ENCODE data around the gene FAM170B. TPM values are rescaled to one million over a fixed set of nuclear protein-coding genes. Genes with fewer than 3 reads are reported as not detected.

FAM170B gene
- total RNA-seq, 6 experiments from 2014 or later = not detected

DNA sequence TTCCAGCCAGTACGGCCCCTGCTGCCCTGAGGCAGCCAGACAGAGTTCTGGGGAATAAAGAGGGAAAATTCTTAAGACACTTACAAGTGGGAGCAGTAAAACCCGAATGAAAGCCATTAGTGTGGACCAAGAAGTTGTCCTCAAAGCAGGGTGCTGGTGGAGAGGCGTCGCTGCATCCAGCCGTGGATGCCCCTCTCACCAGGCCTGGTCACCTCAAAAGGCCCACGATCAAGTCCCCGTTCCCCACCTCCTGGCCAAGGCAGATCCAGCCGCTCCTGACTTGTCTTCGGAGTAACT, 19.2 kb downstream of the FAM170B start:
- H3K27me3 ChIP-seq = no peaks in the 10 kb centered on the region
- peak overlapping the region; percentile 37 to 74 (median 55) for H3K4me3 ChIP-seq
- H3K9me3 ChIP-seq = no peaks in the 10 kb centered on the region
- peak overlapping the region in 2 of 3 donors; percentile 56 to 59 for H3K27ac ChIP-seq
- WGBS (ENCODE audit: insufficient coverage, low coverage, low lambda C conversion rate, missing lambda C conversion rate) = 51% methylated on average over 9 of the region's 9 CpGs
- no peaks in the 10 kb centered on the region for H3K36me3 ChIP-seq
- TF ChIP-seq, protein P1, sequence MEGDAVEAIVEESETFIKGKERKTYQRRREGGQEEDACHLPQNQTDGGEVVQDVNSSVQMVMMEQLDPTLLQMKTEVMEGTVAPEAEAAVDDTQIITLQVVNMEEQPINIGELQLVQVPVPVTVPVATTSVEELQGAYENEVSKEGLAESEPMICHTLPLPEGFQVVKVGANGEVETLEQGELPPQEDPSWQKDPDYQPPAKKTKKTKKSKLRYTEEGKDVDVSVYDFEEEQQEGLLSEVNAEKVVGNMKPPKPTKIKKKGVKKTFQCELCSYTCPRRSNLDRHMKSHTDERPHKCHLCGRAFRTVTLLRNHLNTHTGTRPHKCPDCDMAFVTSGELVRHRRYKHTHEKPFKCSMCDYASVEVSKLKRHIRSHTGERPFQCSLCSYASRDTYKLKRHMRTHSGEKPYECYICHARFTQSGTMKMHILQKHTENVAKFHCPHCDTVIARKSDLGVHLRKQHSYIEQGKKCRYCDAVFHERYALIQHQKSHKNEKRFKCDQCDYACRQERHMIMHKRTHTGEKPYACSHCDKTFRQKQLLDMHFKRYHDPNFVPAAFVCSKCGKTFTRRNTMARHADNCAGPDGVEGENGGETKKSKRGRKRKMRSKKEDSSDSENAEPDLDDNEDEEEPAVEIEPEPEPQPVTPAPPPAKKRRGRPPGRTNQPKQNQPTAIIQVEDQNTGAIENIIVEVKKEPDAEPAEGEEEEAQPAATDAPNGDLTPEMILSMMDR (IDR thresholded peaks at IDR 0.05) = no peak
- no peak for TF ChIP-seq POLR2A (IDR thresholded peaks at IDR 0.05)
- H3K4me1 ChIP-seq = peaks cover 0 to 24% (median 0%) of the 10 kb centered on the region in 4 donors
- ATAC-seq = no peak
- intact Hi-C loops (cut with DNase I) = no loop called here
- DNase-seq = no peak

DNA sequence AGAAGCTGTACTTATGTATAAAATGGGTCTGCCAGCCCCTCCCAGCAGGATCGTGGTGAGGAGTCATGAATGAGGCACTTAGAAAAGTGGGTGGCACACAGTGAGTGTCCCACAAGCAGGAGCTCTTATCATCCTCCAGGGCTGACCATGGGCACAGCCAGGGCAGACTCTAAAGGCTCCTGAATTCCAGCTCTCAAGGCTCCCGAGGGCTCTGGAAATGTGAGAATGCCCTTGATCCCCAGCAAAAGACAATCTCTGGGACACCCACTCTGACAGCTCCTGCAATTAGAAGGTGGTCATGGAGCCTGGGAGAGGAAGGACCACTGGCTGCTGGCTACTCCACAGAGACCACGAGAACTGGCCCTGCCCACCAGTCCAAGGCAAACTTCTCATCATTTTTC, 20.1 kb downstream of the FAM170B start:
- H3K36me3 ChIP-seq = no peaks in the 10 kb centered on the region
- 75% methylated on average over 1 of the region's 3 CpGs for WGBS (ENCODE audit: insufficient coverage, low coverage, low lambda C conversion rate, missing lambda C conversion rate)
- peaks cover 0 to 24% (median 0%) of the 10 kb centered on the region in 4 donors for H3K4me1 ChIP-seq
- no peak for ATAC-seq
- no peak for DNase-seq
- H3K9me3 ChIP-seq = no peaks in the 10 kb centered on the region
- no peaks in the 10 kb centered on the region for H3K27me3 ChIP-seq
- TF ChIP-seq POLR2A (IDR thresholded peaks at IDR 0.05) = no peak
- TF ChIP-seq, protein P1 (IDR thresholded peaks at IDR 0.05) = no peak
- no peak overlapping the region for H3K4me3 ChIP-seq
- no peak overlapping the region for H3K27ac ChIP-seq
- intact Hi-C loops (cut with DNase I) = no loop called here

DNA sequence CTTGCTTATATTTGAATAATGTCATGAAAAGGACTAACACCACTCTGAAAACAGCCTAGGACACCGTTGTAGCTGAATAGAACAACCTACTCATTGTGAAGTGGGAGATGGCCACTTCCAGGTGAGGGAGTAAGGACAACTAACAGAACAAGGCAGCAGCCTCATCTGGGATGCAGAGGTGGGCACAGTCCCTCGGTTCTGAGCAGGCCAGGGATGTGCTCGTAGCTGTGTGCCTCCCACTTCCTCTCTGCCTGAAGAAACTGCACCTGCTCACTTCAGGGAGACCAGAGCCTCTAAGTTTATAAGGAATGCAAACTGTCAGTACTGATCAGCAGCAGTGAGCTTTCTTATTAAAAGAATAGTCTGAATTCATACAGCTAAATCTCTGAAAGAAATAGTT, 21.0 kb downstream of the FAM170B start:
- Histone ChIP-seq H3K4me1 (peaks cover 0 to 25% (median under 1%) of the 10 kb centered on the region in 4 donors), H3K4me3 (no peak overlapping the region), H3K27ac (no peak overlapping the region), H3K9me3 (no peaks in the 10 kb centered on the region), H3K36me3 (no peaks in the 10 kb centered on the region), H3K27me3 (no peaks in the 10 kb centered on the region)
- DNase-seq (no peak), ATAC-seq (no peak)
- intact Hi-C loops (cut with DNase I) = no loop called here
- TF ChIP-seq, protein P1 (IDR thresholded peaks at IDR 0.05) = no peak
- no peak for TF ChIP-seq POLR2A (IDR thresholded peaks at IDR 0.05)
- 70% methylated on average over 2 of the region's 3 CpGs for WGBS (ENCODE audit: insufficient coverage, low coverage, low lambda C conversion rate, missing lambda C conversion rate)

DNA sequence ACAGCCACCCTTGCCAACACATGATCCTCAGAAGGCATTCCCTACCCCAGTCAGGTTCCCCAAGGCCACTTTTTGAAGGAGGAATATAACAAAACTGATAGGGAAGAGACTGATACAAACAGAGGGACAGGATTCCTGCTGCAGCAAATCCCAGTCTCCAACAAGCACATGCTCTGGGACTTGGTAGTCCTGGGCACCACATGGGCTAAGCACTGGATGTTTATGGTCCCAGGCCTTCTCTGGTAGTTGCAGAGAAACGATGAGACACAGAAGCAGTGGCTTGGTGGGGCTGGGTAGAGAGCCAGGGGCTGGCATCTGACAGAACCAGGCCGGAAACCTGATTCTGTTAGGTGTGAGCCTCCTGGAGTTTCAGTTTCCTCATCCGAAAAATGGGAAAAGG, 21.7 kb downstream of the FAM170B start:
- no peak for TF ChIP-seq POLR2A (IDR thresholded peaks at IDR 0.05)
- TF ChIP-seq, protein P1 (IDR thresholded peaks at IDR 0.05) = no peak
- WGBS (ENCODE audit: insufficient coverage, low coverage, low lambda C conversion rate, missing lambda C conversion rate) = 100% methylated on average over 1 of the region's 3 CpGs
- H3K27ac ChIP-seq = no peak overlapping the region
- no peak for ATAC-seq
- no peak for DNase-seq
- H3K4me3 ChIP-seq = no peak overlapping the region
- peaks cover 0 to 26% (median 4%) of the 10 kb centered on the region in 4 donors for H3K4me1 ChIP-seq
- no peaks in the 10 kb centered on the region for H3K36me3 ChIP-seq
- intact Hi-C loops (cut with DNase I) = no loop called here
- H3K9me3 ChIP-seq = no peaks in the 10 kb centered on the region
- no peaks in the 10 kb centered on the region for H3K27me3 ChIP-seq

DNA sequence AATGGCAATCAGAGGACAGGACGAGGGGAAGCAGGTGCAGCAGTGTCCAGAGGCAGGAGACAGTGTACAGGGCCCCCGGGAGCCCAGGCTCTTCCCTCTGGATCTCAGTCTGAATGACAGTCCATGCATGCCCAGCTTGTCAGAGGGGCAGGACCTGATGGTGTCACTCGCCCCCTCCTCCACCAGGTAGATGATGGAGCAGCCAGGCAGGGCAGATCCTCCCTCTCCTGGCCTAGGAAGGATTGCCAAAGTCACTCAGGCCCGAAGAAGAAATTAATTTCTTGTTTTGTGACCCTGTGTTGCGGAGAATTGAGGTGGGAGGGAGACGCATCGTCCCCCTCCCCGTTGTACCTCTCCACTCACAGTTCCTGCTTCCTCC, 22.5 kb downstream of the FAM170B start:
- whole genome bisulfite sequencing (ENCODE audit: insufficient coverage, low coverage, low lambda C conversion rate, missing lambda C conversion rate) = 74% methylated on average over 5 of the region's 8 CpGs
- intact Hi-C loops (cut with DNase I) = no loop called here

More for the DNA sequence above, 22.5 kb downstream of the FAM170B start:
- H3K4me3 ChIP-seq = no peak overlapping the region
- H3K36me3 ChIP-seq = no peaks in the 10 kb centered on the region
- H3K9me3 ChIP-seq = no peaks in the 10 kb centered on the region
- no peak for DNase-seq
- TF ChIP-seq POLR2A (IDR thresholded peaks at IDR 0.05) = no peak
- TF ChIP-seq, protein P1 (IDR thresholded peaks at IDR 0.05) = no peak
- H3K27ac ChIP-seq = no peak overlapping the region
- no peaks in the 10 kb centered on the region for H3K27me3 ChIP-seq
- no peak for ATAC-seq
- H3K4me1 ChIP-seq = peaks cover 0 to 27% (median 8%) of the 10 kb centered on the region in 4 donors

Data from right lobe of liver (tissue), 6 donors.